RCC 7860 (cell line): ENCODE results near the gene ANGPT4.

Source experiments
- DNase-seq: peaks from one replicate; pipeline ENCODE4 v3.0.0-alpha.2; 2015; ENCODE audit warnings: low spot score
- FAIRE-seq: peaks from 2 replicates; lab custom pipeline; 2012; peaks lifted over from hg19 to GRCh38; lab: Jason Lieb, UNC

ANGPT4 gene

GRCh38 chr20:916125-916799, at the start of gene ANGPT4:
Gene ANGPT4 (minus strand): TSS chr20:916334. CDS start chr20:916214, 120 bp downstream.
- DNase-seq (no peak), FAIRE-seq (no peak)

GRCh38 chr20:963795-964194, 47.7 kb upstream of the ANGPT4 start:
- DNase-seq, result no peak
- FAIRE-seq, result no peak

DNA sequence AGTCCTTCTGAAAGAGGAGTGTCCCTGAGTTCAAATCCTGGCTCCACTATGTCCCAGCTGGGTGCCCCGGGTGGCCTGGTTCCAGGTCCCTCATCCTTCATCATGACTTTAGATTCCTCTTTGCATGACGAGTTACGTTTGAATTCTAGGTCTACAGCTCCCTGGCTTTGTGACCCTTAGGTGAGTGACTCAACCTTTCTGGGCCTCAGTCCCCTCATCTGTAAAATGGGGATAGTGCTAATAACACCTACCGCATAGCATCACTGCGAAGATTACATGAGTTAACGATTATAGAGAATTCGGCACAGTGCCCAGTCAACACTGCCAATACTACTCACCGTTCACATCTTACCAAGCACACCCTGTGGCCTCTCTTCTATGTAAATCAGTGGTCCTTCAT, 46.5 kb upstream of the ANGPT4 start:
- FAIRE-seq, result no peak
- DNase-seq, result no peak

DNA sequence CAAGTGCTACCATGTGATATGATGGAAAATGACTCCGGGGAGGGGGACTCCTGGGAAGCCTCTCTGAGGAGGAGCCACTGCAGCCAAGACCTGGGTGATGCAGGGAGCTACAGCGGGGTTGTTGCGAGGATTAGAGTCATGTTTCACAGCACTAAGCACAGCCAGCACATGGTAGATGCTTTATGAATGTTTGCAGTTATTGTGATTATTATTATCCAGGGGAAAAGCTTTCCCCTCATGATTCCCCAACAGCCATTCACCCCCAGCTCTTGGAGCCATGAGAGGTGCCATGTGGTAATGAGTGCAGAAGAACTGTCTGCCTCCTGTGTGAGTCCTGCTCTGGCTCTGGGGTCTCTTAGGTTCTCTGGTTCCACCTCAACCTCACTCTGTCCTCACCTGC, 46.1 kb upstream of the ANGPT4 start:
- DNase-seq (no peak), FAIRE-seq (no peak)

GRCh38 chr20:961768-962167, 45.6 kb upstream of the ANGPT4 start:
- FAIRE-seq, result no peak
- no peak for DNase-seq

- DNase-seq (no peak), FAIRE-seq (no peak)
These were observed 44.0 kb upstream of the ANGPT4 start for GRCh38 chr20:959996-960615.

GRCh38 chr20:958936-959815, 43.0 kb upstream of the ANGPT4 start:
- no peak for DNase-seq
- FAIRE-seq, result no peak

DNA sequence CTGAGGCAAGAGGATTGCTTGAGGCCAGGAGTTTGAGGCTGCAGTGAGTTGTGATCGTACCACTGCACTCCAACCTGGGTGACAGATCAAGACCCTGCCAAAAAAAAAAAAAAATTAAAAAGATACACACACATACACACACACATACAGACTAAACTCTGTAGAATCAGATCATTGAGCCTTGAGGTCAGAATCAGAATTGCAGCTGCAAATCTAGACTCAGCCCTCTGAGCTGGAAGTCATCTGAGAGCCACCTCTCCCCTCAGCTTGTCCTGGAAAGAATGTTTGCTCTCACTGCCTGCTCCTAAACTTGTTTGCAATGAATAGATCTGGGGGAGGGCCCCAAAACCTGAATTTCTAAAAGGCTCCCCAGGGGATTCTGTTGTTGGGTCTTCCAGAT, 41.4 kb upstream of the ANGPT4 start:
- no peak for FAIRE-seq
- no peak for DNase-seq

DNA sequence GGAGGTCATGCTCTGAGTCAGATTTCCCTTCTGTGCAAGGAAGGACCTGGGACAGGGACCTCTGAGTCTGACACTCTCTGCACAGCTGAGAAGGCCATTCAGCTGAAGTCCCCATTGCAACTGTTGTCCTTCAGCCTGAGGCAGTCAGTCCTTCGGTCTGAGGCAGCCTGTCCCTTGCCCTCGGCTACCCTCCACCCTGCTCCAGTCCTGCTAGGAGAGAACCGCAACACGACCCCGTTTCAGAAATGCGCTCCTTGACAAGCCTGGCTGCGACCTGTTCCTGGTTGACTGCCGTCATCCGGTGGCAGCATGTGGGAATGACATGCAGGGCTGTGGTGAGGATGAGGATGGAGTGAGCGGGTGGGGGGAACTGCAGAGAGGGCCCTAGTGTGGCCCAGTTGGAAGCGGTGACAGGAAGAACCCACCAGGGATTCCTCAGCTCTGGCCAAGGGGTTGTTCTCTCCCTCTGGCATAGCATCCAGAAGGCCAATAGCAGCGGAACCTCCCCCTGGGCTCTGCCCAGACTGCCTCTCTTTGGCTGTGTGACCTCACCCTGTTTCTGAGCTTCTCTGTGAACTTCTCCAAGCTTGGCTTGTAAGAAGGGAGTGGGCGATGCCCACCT, 40.3 kb upstream of the ANGPT4 start:
- DNase-seq (peak; percentile 29), FAIRE-seq (no peak)

- FAIRE-seq (no peak), DNase-seq (no peak)
These were observed 39.5 kb upstream of the ANGPT4 start for GRCh38 chr20:955656-956055.

- FAIRE-seq (no peak), DNase-seq (no peak)
These were observed 39.0 kb upstream of the ANGPT4 start for GRCh38 chr20:955111-955510.

DNA sequence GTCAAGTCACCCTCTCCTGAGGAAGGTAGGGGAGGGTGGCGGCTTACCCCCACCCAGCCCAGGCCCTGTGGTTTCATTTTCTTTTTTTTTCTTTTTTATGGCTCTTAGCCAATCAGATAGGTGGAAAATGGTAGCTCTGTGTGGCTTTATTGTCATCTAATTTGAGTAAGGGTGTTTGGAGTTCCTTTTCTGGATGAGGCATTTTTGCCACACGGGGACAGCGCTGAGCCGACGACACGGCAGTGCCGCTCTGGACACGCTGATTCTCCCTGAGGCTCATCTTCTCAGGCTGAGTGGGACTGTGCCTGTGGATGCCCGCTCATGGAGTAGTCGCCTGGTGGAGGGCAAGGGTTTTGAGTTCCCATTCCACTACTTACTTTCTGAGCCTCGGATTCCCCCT, 37.6 kb upstream of the ANGPT4 start:
- FAIRE-seq, result no peak
- no peak for DNase-seq

DNA sequence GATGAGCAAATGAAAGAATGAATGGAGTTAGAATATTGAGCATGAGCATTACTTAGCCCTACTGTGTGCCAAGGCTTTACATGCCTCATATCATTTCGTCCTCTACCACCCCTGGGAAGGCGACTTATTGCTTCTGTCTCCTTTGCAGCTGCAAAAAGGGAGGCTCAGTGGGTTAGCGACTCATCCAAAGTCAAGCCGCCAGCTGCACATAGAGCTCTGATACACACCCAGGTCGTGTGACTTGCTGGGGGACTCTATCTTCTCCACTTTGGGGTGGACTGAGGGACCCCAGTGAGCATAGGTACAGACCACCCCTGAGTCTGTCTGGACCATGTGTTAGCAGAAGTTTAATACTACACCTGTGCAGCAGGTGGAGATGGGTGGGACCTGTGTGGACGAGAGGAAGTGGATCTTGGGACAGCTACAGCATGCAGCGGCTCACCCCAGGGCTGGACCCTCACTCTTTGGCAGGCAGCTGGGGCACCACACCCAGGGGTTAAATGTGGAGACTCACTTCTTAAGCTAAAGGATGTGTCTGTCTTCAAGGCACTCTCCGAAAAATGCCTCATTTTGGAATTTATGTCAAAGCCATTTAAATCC, 36.2 kb upstream of the ANGPT4 start:
- FAIRE-seq, result no peak

DNA sequence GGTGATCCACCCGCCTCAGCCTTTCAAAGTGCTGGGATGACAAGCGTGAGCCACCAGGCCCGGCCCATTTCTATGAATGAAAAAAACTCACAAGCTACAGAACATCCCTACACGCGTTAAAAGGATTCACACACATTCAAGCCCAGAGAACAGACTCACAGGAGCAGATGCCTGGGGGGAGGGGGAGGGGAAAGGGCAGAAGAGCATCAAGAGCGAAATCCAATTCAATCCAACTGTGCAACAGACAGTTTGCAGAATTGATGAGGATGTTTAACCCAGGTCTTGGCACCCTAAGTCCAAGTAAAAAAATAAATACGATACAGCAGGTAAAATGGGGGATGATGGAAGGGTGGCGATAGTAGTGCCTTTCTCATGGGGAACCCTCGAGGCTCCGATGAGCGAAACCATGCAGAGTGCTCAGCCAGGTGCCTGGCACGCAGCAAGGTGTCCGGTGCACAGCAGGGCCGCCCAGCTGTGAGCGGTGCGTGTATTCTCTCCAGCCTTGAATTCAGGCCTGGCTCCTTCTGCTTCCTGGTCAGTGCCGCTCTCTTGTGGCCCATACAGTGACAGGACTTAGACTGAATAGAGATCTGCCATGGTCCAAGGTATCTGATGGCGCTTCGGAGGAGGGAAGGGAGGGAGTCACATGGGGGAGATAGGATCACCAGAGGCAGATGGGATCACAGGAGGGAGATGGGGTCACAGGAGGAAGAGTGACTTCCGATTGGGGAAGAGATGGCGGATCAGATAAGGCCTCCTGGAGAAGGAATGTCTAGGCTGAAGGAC, 35.4 kb upstream of the ANGPT4 start:
- DNase-seq, result no peak
- FAIRE-seq, result no peak

More for the DNA sequence above, 36.2 kb upstream of the ANGPT4 start:
- no peak for DNase-seq

GRCh38 chr20:949717-950116, 33.6 kb upstream of the ANGPT4 start:
- FAIRE-seq (no peak), DNase-seq (no peak)

- no peak for DNase-seq
- FAIRE-seq, result no peak
These were observed 30.7 kb upstream of the ANGPT4 start for GRCh38 chr20:946826-947225.

DNA sequence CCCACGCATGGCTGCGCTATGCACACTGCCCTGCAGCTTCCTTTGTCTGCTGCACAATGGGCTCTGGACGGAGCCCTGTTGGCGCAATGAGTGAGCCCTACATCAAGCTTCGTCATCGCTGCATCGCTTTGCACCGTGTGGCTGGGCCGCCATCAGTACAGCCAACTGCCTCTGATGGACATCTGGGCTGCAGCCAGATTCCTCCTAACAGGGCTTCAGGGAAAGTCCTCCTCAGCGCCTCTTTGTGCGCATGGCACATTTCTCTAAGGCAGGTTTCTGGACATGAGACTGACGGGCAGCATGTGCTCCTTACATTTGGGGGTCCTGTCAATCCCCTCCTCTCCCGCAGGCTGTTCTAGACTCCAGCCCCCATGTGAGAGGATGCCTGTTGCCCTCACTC, 29.7 kb upstream of the ANGPT4 start:
- DNase-seq (no peak), FAIRE-seq (no peak)

- no peak for DNase-seq
- FAIRE-seq, result no peak
These were observed 28.8 kb upstream of the ANGPT4 start for GRCh38 chr20:944774-945410.

- no peak for FAIRE-seq
- DNase-seq, result no peak
These were observed 28.0 kb upstream of the ANGPT4 start for GRCh38 chr20:944148-944547.

- no peak for FAIRE-seq
- DNase-seq, result no peak
These were observed 26.5 kb upstream of the ANGPT4 start for GRCh38 chr20:942611-943010.
